H1 (cell line): ENCODE data around the gene FBXO5. TPM values are rescaled to one million over a fixed set of nuclear protein-coding genes. Genes with fewer than 3 reads are reported as not detected.
A peak's percentile ranks its signal among the peaks of the same experiment; 100 is the strongest.

Source experiments
- CTCF ChIA-PET: fragments of 300-600 bp; sonication (Branson Sonifier 250); formaldehyde crosslinking; loops from one replicate; lab custom pipeline; 2021; ENCODE audit not compliant: partially characterized antibody; lab: Charles Lee
- POLR2A ChIA-PET: fragments of 300-600 bp; sonication (Branson Sonifier 250); formaldehyde crosslinking; loops from one replicate; lab custom pipeline; 2021; ENCODE audit warnings: inconsistent platforms; ENCODE audit not compliant: partially characterized antibody; lab: Charles Lee
- DNase-seq, 2 experiments: peaks; one replicate each; pipeline versions ENCODE4 v3.0.0 to v3.0.0-alpha.2; 2010 to 2022; ENCODE audit warnings: low spot score in 2 of 2, low read depth in 1 of 2, mixed read lengths in 1 of 2
- FAIRE-seq: peaks from 2 replicates; lab custom pipeline; 2011; peaks lifted over from hg19 to GRCh38; lab: Jason Lieb, UNC
- H2AFZ ChIP-seq: 2 replicates; pipeline ENCODE4 v1.8.1; 2012; ENCODE audit warnings: low read length, inconsistent platforms
- H2AK5ac ChIP-seq: 2 replicates; pipeline ENCODE4 v1.6.1; 2013; ENCODE audit warnings: low read depth, low read length
- H2BK120ac ChIP-seq: replicated peaks from 2 replicates; pipeline ENCODE3; 2013; ENCODE audit warnings: low read depth, low read length, inconsistent platforms
- H2BK12ac ChIP-seq: 2 replicates; pipeline ENCODE4 v1.6.1; 2013; ENCODE audit warnings: low read depth, low read length
- H2BK15ac ChIP-seq: 2 replicates; pipeline ENCODE4 v1.6.1; 2013; ENCODE audit warnings: low read length
- H2BK20ac ChIP-seq: 2 replicates; pipeline ENCODE4 v1.6.1; 2013; ENCODE audit warnings: low read length
- H2BK5ac ChIP-seq: 2 replicates; pipeline ENCODE4 v1.6.1; 2013; ENCODE audit warnings: low read depth, low read length
- H3K14ac ChIP-seq: 2 replicates; pipeline ENCODE4 v1.6.1; 2013; ENCODE audit warnings: inconsistent platforms; ENCODE audit not compliant: insufficient read length
- H3K18ac ChIP-seq: 2 replicates; pipeline ENCODE4 v1.6.1; 2013; ENCODE audit warnings: low read length; ENCODE audit errors: extremely low read depth
- H3K23ac ChIP-seq: 2 replicates; pipeline ENCODE4 v1.6.1; 2013; ENCODE audit warnings: inconsistent platforms; ENCODE audit not compliant: insufficient read length
- H3K23me2 ChIP-seq: 2 replicates; pipeline ENCODE4 v1.6.1; 2013; ENCODE audit warnings: low read depth, low read length
- H3K27ac ChIP-seq: 2 replicates; pipeline ENCODE4 v1.6.1; 2011; ENCODE audit warnings: low read depth, low read length, inconsistent platforms
- H3K27me3 ChIP-seq, 4 experiments: replicated peaks in 1 of 4; 1 replicate in 1 of 4; 2 replicates in 3 of 4; pipeline versions ENCODE4 v1.6.1 to v1.8.1; 2011 to 2013; ENCODE audit warnings: low read length in 3 of 4, mild to moderate bottlenecking in 3 of 4, inconsistent platforms in 2 of 4, mixed read lengths in 2 of 4, moderate library complexity in 1 of 4; ENCODE audit not compliant: control insufficient read depth in 3 of 4, insufficient read depth in 3 of 4; ENCODE audit errors: extremely low read depth in 1 of 4
- H3K36me3 ChIP-seq, 4 experiments: 2 replicates each; pipeline versions ENCODE4 v1.6.1 to v1.8.1; 2011 to 2013; ENCODE audit warnings: mild to moderate bottlenecking in 4 of 4, low read length in 3 of 4, moderate library complexity in 2 of 4, control low read depth in 1 of 4, inconsistent platforms in 1 of 4; ENCODE audit not compliant: insufficient read depth in 4 of 4, control insufficient read depth in 2 of 4
- H3K4ac ChIP-seq: replicated peaks from 2 replicates; pipeline ENCODE3; 2013; ENCODE audit warnings: low read length, low read depth, mixed read lengths, inconsistent platforms; ENCODE audit not compliant: insufficient read length
- H3K4me1 ChIP-seq, 4 experiments: replicated peaks in 1 of 4; 1 replicate in 1 of 4; 2 replicates in 3 of 4; pipeline versions ENCODE4 v1.6.1 to v1.8.1; 2011 to 2013; ENCODE audit warnings: low read length in 3 of 4, inconsistent platforms in 2 of 4, mixed read lengths in 1 of 4; ENCODE audit not compliant: insufficient read depth in 4 of 4, control insufficient read depth in 3 of 4
- H3K4me2 ChIP-seq, 2 experiments: 2 replicates each; pipeline versions ENCODE4 v1.6.1 to v1.8.1; 2011 to 2013; ENCODE audit warnings: low read depth in 2 of 2, low read length in 2 of 2, control low read depth in 1 of 2, inconsistent platforms in 1 of 2, mild to moderate bottlenecking in 1 of 2; ENCODE audit not compliant: insufficient read depth in 1 of 2
- H3K4me3 ChIP-seq, 4 experiments: fragments of 200-600, 300-600 bp in 1 of 4; sonication (generic), shearing (Covaris generic), sonication (Bioruptor Twin) in 1 of 4; 2 replicates each; pipeline versions ENCODE4 v1.5.1 to v1.8.1; 2011 to 2016; ENCODE audit warnings: low read length in 4 of 4, low read depth in 3 of 4, control low read depth in 2 of 4, inconsistent platforms in 2 of 4, mild to moderate bottlenecking in 2 of 4, mixed read lengths in 1 of 4, moderate library complexity in 1 of 4; ENCODE audit not compliant: insufficient read depth in 2 of 4; ENCODE audit errors: extremely low read depth in 1 of 4
- H3K56ac ChIP-seq: replicated peaks from 2 replicates; pipeline ENCODE3; 2013; ENCODE audit warnings: low read depth, mild to moderate bottlenecking, mixed read lengths, low read length, inconsistent platforms; ENCODE audit not compliant: insufficient read length
- H3K79me1 ChIP-seq: 2 replicates; pipeline ENCODE4 v1.6.1; 2013; ENCODE audit warnings: low read depth, low read length, control low read depth
- H3K79me2 ChIP-seq, 2 experiments: 2 replicates each; pipeline versions ENCODE4 v1.6.1 to v1.8.1; 2012 to 2013; ENCODE audit warnings: low read length in 2 of 2, mild to moderate bottlenecking in 2 of 2, inconsistent platforms in 1 of 2; ENCODE audit not compliant: insufficient read depth in 2 of 2, control insufficient read depth in 1 of 2
- H3K9ac ChIP-seq, 4 experiments: replicated peaks in 1 of 4; 1 replicate in 1 of 4; 2 replicates in 3 of 4; pipeline versions ENCODE4 v1.6.1 to v1.8.1; 2011 to 2013; ENCODE audit warnings: low read depth in 3 of 4, low read length in 3 of 4, control low read depth in 2 of 4, mild to moderate bottlenecking in 2 of 4, moderate library complexity in 2 of 4, inconsistent platforms in 1 of 4; ENCODE audit errors: extremely low read depth in 1 of 4
- H3K9me3 ChIP-seq, 2 experiments: 2 replicates each; pipeline versions ENCODE4 v1.6.1 to v1.8.1; 2012 to 2013; ENCODE audit warnings: mild to moderate bottlenecking in 2 of 2, moderate library complexity in 2 of 2, control low read depth in 1 of 2, inconsistent platforms in 1 of 2, low read depth in 1 of 2, low read length in 1 of 2, mixed read lengths in 1 of 2; ENCODE audit not compliant: insufficient read depth in 2 of 2
- H4K20me1 ChIP-seq, 2 experiments: replicated peaks in 1 of 2; 2 replicates each; pipeline versions ENCODE3 to v1.8.1; 2011 to 2013; ENCODE audit warnings: inconsistent platforms in 2 of 2, low read length in 2 of 2, mild to moderate bottlenecking in 1 of 2; ENCODE audit not compliant: insufficient read depth in 2 of 2, control insufficient read depth in 1 of 2
- H4K5ac ChIP-seq: 2 replicates; pipeline ENCODE4 v1.6.1; 2013; ENCODE audit warnings: low read length, low read depth, mixed read lengths, inconsistent platforms; ENCODE audit not compliant: insufficient read length
- H4K8ac ChIP-seq: 2 replicates; pipeline ENCODE4 v1.8.0; 2013; ENCODE audit warnings: mild to moderate bottlenecking, moderate library complexity, low read length, inconsistent platforms; ENCODE audit not compliant: insufficient read depth; ENCODE audit errors: extremely low read depth
- H4K91ac ChIP-seq: replicated peaks from 2 replicates; pipeline ENCODE3; 2013; ENCODE audit warnings: low read length, mixed read lengths, inconsistent platforms; ENCODE audit not compliant: insufficient read length
- ASH2L ChIP-seq: fragments of 200-600, 300-600 bp; sonication (generic); IDR thresholded peaks from one replicate; pipeline ENCODE4 v1.7.1; 2017; ENCODE audit warnings: low read length
- EGR1 ChIP-seq: IDR thresholded peaks from 2 replicates; pipeline ENCODE4 v1.6.1; 2011; ENCODE audit warnings: low read depth, low read length, borderline replicate concordance
- PHF8 ChIP-seq: fragments of 200-600 bp; sonication (generic); conservative IDR thresholded peaks from 2 replicates; pipeline ENCODE4 v1.7.1; 2012; ENCODE audit warnings: low read depth, mild to moderate bottlenecking, inconsistent platforms, low read length, moderate library complexity
- SIN3A ChIP-seq, 2 experiments: IDR thresholded peaks in 1 of 2; conservative IDR thresholded peaks in 1 of 2; 2 replicates each; pipeline ENCODE4 v1.6.1; 2011 to 2012; ENCODE audit warnings: low read length in 2 of 2, improper control_type of control experiment in 1 of 2, low read depth in 1 of 2, mild to moderate bottlenecking in 1 of 2
- WGBS, 2 experiments: shearing (Covaris generic) in 1 of 2; methylation state at CpG; one replicate each; pipeline versions ENCODE4 v1.1.6 to v1.1.7; 2013 to 2015; ENCODE audit warnings: low lambda C conversion rate in 2 of 2, mixed read lengths in 2 of 2, inconsistent platforms in 1 of 2, low coverage in 1 of 2, missing lambda C conversion rate in 1 of 2; ENCODE audit not compliant: insufficient replicate concordance in 2 of 2, insufficient coverage in 1 of 2, insufficient read length in 1 of 2; ENCODE audit errors: extremely low coverage in 1 of 2, missing lambda C conversion rate in 1 of 2; 5-methylcytosine and 5-hydroxymethylcytosine counted together
- polyA plus RNA-seq, 7 experiments: library from polyadenylated mRNA; depleted of rRNA in 3 of 7; stranded (reverse) in 5 of 7; unstranded in 2 of 7; fragments of >200 nt in 5 of 7; fragments of 200-250 nt in 2 of 7; gene quantifications; 1 replicate in 5 of 7; 2 replicates in 1 of 7; 4 replicates in 1 of 7; pipeline versions ENCODE4 v1.2.1 to v1.2.3, GENCODE V29; 2011 to 2013; ENCODE audit warnings: missing spikeins in 2 of 7, mixed read lengths in 2 of 7
- total RNA-seq: library from RNA; stranded (reverse); fragmentation: NEBNext Ultra II Directional; extraction: Animal tissue kit (Norgen Biotek cat#: 25700); gene quantifications from 2 replicates; pipeline ENCODE4 v1.2.1, GENCODE V29; 2021

The FBXO5 gene
- total and polyA plus RNA-seq, 2 of the 8 experiments (the other 6 are each of a cell fraction or from before 2014, with no cell fraction given) = 13.7 to 55.1 TPM

- Histone ChIP-seq H3K23ac (no peak overlapping the region), H3K56ac (peak overlapping the region; percentile 84), H3K27me3 (no peaks in the 10 kb centered on the region), H3K14ac (no peak overlapping the region), H3K4me2 (peak overlapping the region; percentile 62 to 66), H3K9me3 (no peaks in the 10 kb centered on the region), H2BK20ac (no peak overlapping the region), H2AFZ (no peak overlapping the region), H2BK12ac (no peak overlapping the region), H3K27ac (peak overlapping the region; percentile 32; the same call in 1 of the 2 replicates), H4K5ac (peak overlapping the region; percentile 78), H3K4me1 (peaks cover 2 to 6% (median 4%) of the 10 kb centered on the region in 4 experiments; a peak in 3 of 7 replicates), H4K20me1 (peaks cover 5 to 10% of the 10 kb centered on the region in 2 experiments), H2BK15ac (no peak overlapping the region), H3K36me3 (peaks cover 0 to 22% (median 3%) of the 10 kb centered on the region in 4 experiments; a peak in 5 of 8 replicates), H3K9ac (peak overlapping the region; percentile 64 to 91 (median 84)), H3K79me2 (peaks cover 50 to 90% of the 10 kb centered on the region in 2 experiments), H4K8ac (peak overlapping the region; percentile 57), H2BK120ac (no peak overlapping the region), H3K79me1 (no peaks in the 10 kb centered on the region), H3K4ac (peak overlapping the region; percentile 85), H3K18ac (peak overlapping the region; percentile 78), H3K4me3 (peak overlapping the region; percentile 80 to 97 (median 88)), H2AK5ac (no peak overlapping the region), H3K23me2 (peaks cover 5% of the 10 kb centered on the region), H2BK5ac (peak overlapping the region; percentile 81; the same call in 1 of the 2 replicates), H4K91ac (peak overlapping the region; percentile 42)
- FAIRE-seq (no peak), DNase-seq (peak in 1 of 2 experiments; percentile 54)
- TF ChIP-seq SIN3A (conservative IDR thresholded peaks at IDR 0.05 in 1 of 2, IDR thresholded peaks at IDR 0.05 in 1 of 2; ENCODE audit: low read depth in 1 of 2, low read length in 2 of 2) (0 out of 4 replicates have a peak, but pooled peaks of 1 of the 2 experiments have one; percentile 25), PHF8 (0 out of 2 replicates have a peak, but pooled peaks have one; percentile 2), ASH2L (peak; percentile 62), EGR1 (no peak)
- POLR2A ChIA-PET = interaction anchor here (0.6 to 5.5 kb wide), 17 partner anchors 9 to 254 kb away, joined by 3 to 103 read pairs (median 3); partner anchors contain the start of gene MTRF1L
- CTCF ChIA-PET = interaction anchor here (0.8 to 1.3 kb wide), 2 partner anchors 10 to 28 kb away, joined by 4 to 5 read pairs; no protein-coding TSS in a partner anchor
- 1% methylated on average over 35 of the region's 71 CpGs; no CpG with 5 or more reads in 1 of the 2 experiments for WGBS, 2 experiments
Observed at GRCh38 chr6:152981989-152982903, 595 bp downstream of the FBXO5 start.
